Esophagus muscularis mucosa (tissue), 3 donors: ENCODE results near the gene MYO16.

Experiments used
- POLR2A ChIP-seq: fragments of 450-650 bp; IDR thresholded peaks from one replicate; pipeline ENCODE4 v1.6.1; 2017; ENCODE audit warnings: antibody characterized with exemption, moderate library complexity, mild to moderate bottlenecking, low read depth
- POLR2AphosphoS5 ChIP-seq, 2 donors: sonication (generic); formaldehyde crosslinking; IDR thresholded peaks; one replicate each; pipeline ENCODE4 v1.6.1; 2017; ENCODE audit warnings: antibody characterized with exemption in 2 of 2
- TF ChIP-seq, protein P1 (sequence below), 3 experiments: fragments of 200-600 bp in 2 of 3; fragments of 450-650 bp in 1 of 3; sonication (generic) in 2 of 3; IDR thresholded peaks; one replicate each; pipeline ENCODE4 v1.5.1; 2017 to 2019; ENCODE audit warnings: antibody characterized with exemption in 3 of 3, mild to moderate bottlenecking in 2 of 3, moderate library complexity in 1 of 3

DNA sequence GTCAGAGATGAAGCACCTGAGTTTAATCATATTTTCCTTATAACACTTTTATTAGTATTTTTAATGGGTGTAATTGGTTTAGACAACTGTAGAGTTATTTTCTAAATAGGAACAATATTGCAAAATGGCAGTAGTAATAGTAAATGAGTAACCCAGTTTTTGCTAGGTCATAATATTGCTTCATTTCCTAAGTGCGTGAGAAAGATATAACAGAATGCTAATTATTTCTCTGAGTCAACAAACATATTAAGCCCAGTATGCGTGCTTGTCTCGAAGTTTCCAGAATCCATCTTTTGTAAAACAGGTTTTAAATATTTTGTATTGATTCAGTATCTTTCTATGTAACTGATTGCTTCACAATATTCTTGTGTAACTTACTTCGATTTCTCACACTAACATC, 315.3 kb downstream of the MYO16 start:
- TF ChIP-seq, protein P1, sequence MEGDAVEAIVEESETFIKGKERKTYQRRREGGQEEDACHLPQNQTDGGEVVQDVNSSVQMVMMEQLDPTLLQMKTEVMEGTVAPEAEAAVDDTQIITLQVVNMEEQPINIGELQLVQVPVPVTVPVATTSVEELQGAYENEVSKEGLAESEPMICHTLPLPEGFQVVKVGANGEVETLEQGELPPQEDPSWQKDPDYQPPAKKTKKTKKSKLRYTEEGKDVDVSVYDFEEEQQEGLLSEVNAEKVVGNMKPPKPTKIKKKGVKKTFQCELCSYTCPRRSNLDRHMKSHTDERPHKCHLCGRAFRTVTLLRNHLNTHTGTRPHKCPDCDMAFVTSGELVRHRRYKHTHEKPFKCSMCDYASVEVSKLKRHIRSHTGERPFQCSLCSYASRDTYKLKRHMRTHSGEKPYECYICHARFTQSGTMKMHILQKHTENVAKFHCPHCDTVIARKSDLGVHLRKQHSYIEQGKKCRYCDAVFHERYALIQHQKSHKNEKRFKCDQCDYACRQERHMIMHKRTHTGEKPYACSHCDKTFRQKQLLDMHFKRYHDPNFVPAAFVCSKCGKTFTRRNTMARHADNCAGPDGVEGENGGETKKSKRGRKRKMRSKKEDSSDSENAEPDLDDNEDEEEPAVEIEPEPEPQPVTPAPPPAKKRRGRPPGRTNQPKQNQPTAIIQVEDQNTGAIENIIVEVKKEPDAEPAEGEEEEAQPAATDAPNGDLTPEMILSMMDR (IDR thresholded peaks at IDR 0.05): no peak
- TF ChIP-seq POLR2A (no peak), POLR2AphosphoS5 (IDR thresholded peaks at IDR 0.05) (no peak)
